HCT116 (cell line): ENCODE measurements around the gene STX12. TPM values are rescaled to one million over a fixed set of nuclear protein-coding genes. Genes with fewer than 3 reads are reported as not detected.
A peak's percentile ranks its signal among the peaks of the same experiment; 100 is the strongest.

Source experiments
- ATAC-seq: fragments of 200-7000 bp; cut with Tn5 transposase; 2 replicates; pipeline ENCODE4 v1.9.1; 2020; ENCODE audit warnings: mild to moderate bottlenecking, moderate library complexity
- BruUV-seq: library from RNA; stranded (reverse); fragments of 400-500 nt; replicated peaks from 2 replicates; lab custom pipeline; 2021; lab: Mats Ljungman, UMichigan
- CTCF ChIA-PET: fragments of 300-600 bp; sonication (Branson Sonifier 250); formaldehyde crosslinking; loops from one replicate; lab custom pipeline; 2021; ENCODE audit warnings: antibody characterized with exemption; lab: Charles Lee
- POLR2A ChIA-PET: fragments of 300-600, 350-600 bp; sonication (Branson Sonifier 250); formaldehyde crosslinking; loops from one replicate; lab custom pipeline; 2021; ENCODE audit warnings: antibody characterized with exemption; lab: Charles Lee
- RAD21 ChIA-PET, 2 experiments: fragments of 300-600 bp; sonication (Branson Sonifier 250); formaldehyde crosslinking; loops; one replicate each; lab custom pipeline; 2023; ENCODE audit warnings: low total read pairs in 2 of 2; ENCODE audit not compliant: uncharacterized antibody in 2 of 2, unreplicated experiment in 2 of 2, low non-redundant PET in 1 of 2; lab: Charles Lee
- DNase-seq: peaks from one replicate; pipeline ENCODE4 v3.0.0-alpha.2; 2010; ENCODE audit warnings: low read depth, low spot score
- H2AFZ ChIP-seq: fragments of 200-600 bp; shearing (Covaris generic), sonication (generic); 2 replicates; pipeline ENCODE4 v1.6.1; 2017; ENCODE audit warnings: low read depth, mixed run types, mixed read lengths, antibody characterized with exemption, low read length; ENCODE audit not compliant: poor library complexity, severe bottlenecking
- H3K27ac ChIP-seq: 2 replicates; pipeline ENCODE4 v1.5.1; 2012; ENCODE audit warnings: low read depth, low read length
- H3K27me3 ChIP-seq: fragments of 200-600 bp; sonication (generic); 2 replicates; pipeline ENCODE4 v1.6.1; 2016; ENCODE audit warnings: mixed run types, low read length, mixed read lengths; ENCODE audit not compliant: insufficient read depth
- H3K36me3 ChIP-seq, 2 experiments: fragments of 200-500 bp in 1 of 2; fragments of 200-600 bp in 1 of 2; sonication (Bioruptor generic) in 1 of 2; sonication (generic) in 1 of 2; 2 replicates each; pipeline versions ENCODE4 v1.5.1 to v1.6.1; 2014 to 2016; ENCODE audit warnings: low read length in 2 of 2, inconsistent platforms in 1 of 2, mixed read lengths in 1 of 2, mixed run types in 1 of 2; ENCODE audit not compliant: insufficient read depth in 2 of 2, control insufficient read depth in 1 of 2
- H3K4me1 ChIP-seq, 2 experiments: fragments of 200-600 bp in 1 of 2; sonication (generic) in 1 of 2; 2 replicates each; pipeline versions ENCODE4 v1.5.1 to v1.6.1; 2012 to 2017; ENCODE audit warnings: low read length in 2 of 2, inconsistent platforms in 1 of 2, mild to moderate bottlenecking in 1 of 2, mixed read lengths in 1 of 2, mixed run types in 1 of 2, moderate library complexity in 1 of 2; ENCODE audit not compliant: insufficient read depth in 2 of 2, control insufficient read depth in 1 of 2
- H3K4me2 ChIP-seq: fragments of 200-600 bp; sonication (generic); 2 replicates; pipeline ENCODE4 v1.6.1; 2017; ENCODE audit warnings: mixed run types, low read length, mixed read lengths
- H3K4me3 ChIP-seq, 2 experiments: fragments of 200-600 bp in 1 of 2; sonication (generic) in 1 of 2; replicated peaks in 1 of 2; 2 replicates each; pipeline ENCODE4 v1.5.1; 2011 to 2016; ENCODE audit warnings: low read length in 2 of 2, control low read depth in 1 of 2, low read depth in 1 of 2, mild to moderate bottlenecking in 1 of 2, mixed read lengths in 1 of 2, mixed run types in 1 of 2
- H3K79me2 ChIP-seq: fragments of 200-600 bp; sonication (generic); 2 replicates; pipeline ENCODE4 v1.6.1; 2017; ENCODE audit warnings: mild to moderate bottlenecking, mixed run types, low read length, moderate library complexity, mixed read lengths; ENCODE audit not compliant: insufficient read depth
- H3K9ac ChIP-seq: fragments of 200-600 bp; sonication (generic); 2 replicates; pipeline ENCODE4 v1.6.1; 2016; ENCODE audit warnings: low read length, mixed read lengths
- H3K9me2 ChIP-seq: fragments of 200-600 bp; sonication (generic), shearing (Covaris generic); 2 replicates; pipeline ENCODE4 v1.6.1; 2017; ENCODE audit warnings: mixed run types, mild to moderate bottlenecking, moderate library complexity; ENCODE audit not compliant: insufficient read depth
- H3K9me3 ChIP-seq, 2 experiments: fragments of 200-500 bp in 1 of 2; fragments of 200-600 bp in 1 of 2; sonication (Bioruptor generic) in 1 of 2; sonication (generic) in 1 of 2; 2 replicates each; pipeline ENCODE4 v1.6.1; 2014 to 2017; ENCODE audit warnings: low read length in 2 of 2, mixed read lengths in 2 of 2, inconsistent platforms in 1 of 2, low read depth in 1 of 2, mild to moderate bottlenecking in 1 of 2, mixed run types in 1 of 2, moderate library complexity in 1 of 2; ENCODE audit not compliant: control insufficient read depth in 1 of 2, insufficient read depth in 1 of 2
- H4K20me1 ChIP-seq: fragments of 200-600 bp; sonication (generic), shearing (Covaris generic); 2 replicates; pipeline ENCODE4 v1.6.1; 2017; ENCODE audit warnings: mixed run types, mild to moderate bottlenecking, moderate library complexity; ENCODE audit not compliant: insufficient read depth
- CBX3 ChIP-seq: IDR thresholded peaks from 2 replicates; pipeline ENCODE4 v1.6.1; 2012; ENCODE audit warnings: low read depth
- CTCF ChIP-seq, 3 experiments: fragments of 200-600 bp in 1 of 3; sonication (generic) in 1 of 3; IDR thresholded peaks in 2 of 3; conservative IDR thresholded peaks in 1 of 3; 2 replicates each; pipeline ENCODE4 v1.5.1; 2012 to 2017; ENCODE audit warnings: low read depth in 2 of 3, low read length in 2 of 3, antibody characterized with exemption in 1 of 3, borderline replicate concordance in 1 of 3, control low read depth in 1 of 3, mild to moderate bottlenecking in 1 of 3, mixed read lengths in 1 of 3, mixed run types in 1 of 3, moderate library complexity in 1 of 3; ENCODE audit not compliant: insufficient read depth in 1 of 3
- RAD21 ChIP-seq: IDR thresholded peaks from 2 replicates; pipeline ENCODE4 v1.6.1; 2012; ENCODE audit warnings: low read depth, mild to moderate bottlenecking
- intact Hi-C: fragments of 100-400 bp; cut with micrococcal nuclease; formaldehyde crosslinking; loops from 2 replicates; pipeline ENCODE4 v1.10.0; 2022
- total RNA-seq: library from RNA; stranded (reverse); gene quantifications from one replicate; pipeline ENCODE4 v1.2.1, GENCODE V29; 2021; ENCODE audit not compliant: unreplicated experiment

STX12 gene
- total RNA-seq, 1 experiment from 2014 or later: 27.6 TPM

GRCh38 chr1:27858072-27858948 lies 85.3 kb downstream of the STX12 start:
- H2AFZ ChIP-seq: no peak overlapping the region
- no TSS peak for BruUV-seq

More at GRCh38 chr1:27858072-27858948, 85.3 kb downstream of the STX12 start:
- Histone ChIP-seq H3K9me2 (no peaks in the 10 kb centered on the region), H3K9me3 (no peaks in the 10 kb centered on the region), H3K36me3 (no peaks in the 10 kb centered on the region), H4K20me1 (no peaks in the 10 kb centered on the region), H3K4me3 (no peak overlapping the region), H3K4me2 (peak overlapping the region; percentile 48), H3K27me3 (no peaks in the 10 kb centered on the region)
- ChIA-PET POLR2A (no interaction called here), CTCF (interaction anchor here (0.5 to 1.7 kb wide), 11 partner anchors 12 to 1019 kb away, joined by 3 to 12 read pairs (median 3); no protein-coding TSS in a partner anchor)
- peak; percentile 95 for ATAC-seq
- TF ChIP-seq CTCF (IDR thresholded peaks at IDR 0.05 in 2 of 3, conservative IDR thresholded peaks at IDR 0.05 in 1 of 3; ENCODE audit: borderline replicate concordance in 1 of 3, insufficient read depth in 1 of 3, low read depth in 2 of 3, low read length in 2 of 3) (peak; percentile 88 to 99 (median 98)), CBX3 (no peak), RAD21 (peak; percentile 98)
- TF ChIP-seq, all 23 proteins: peak for 2
- RAD21 ChIA-PET: interaction anchor here (0.7 to 1.2 kb wide), 4 partner anchors 103 to 391 kb away, joined by 3 to 4 read pairs (median 3); no protein-coding TSS in a partner anchor
- Histone ChIP-seq H3K79me2 (no peaks in the 10 kb centered on the region), H3K4me1 (peaks cover 0 to 9% of the 10 kb centered on the region in 2 experiments; a peak in 2 of 4 replicates), H3K9ac (no peak overlapping the region), H3K27ac (no peak overlapping the region)
- DNase-seq: peak; percentile 56
- intact Hi-C loops: loop anchor here (1.0 to 5.0 kb wide), 4 partner anchors 121 to 744 kb away; no protein-coding TSS in a partner anchor
